Liver (tissue), 9 donors: ENCODE results near the gene MCF2L2. TPM values are rescaled to one million over a fixed set of nuclear protein-coding genes. Genes with fewer than 3 reads are reported as not detected.

Experiments used
- DNase-seq: peaks from one replicate; pipeline ENCODE4 v3.0.0-alpha.2; 2017; ENCODE audit warnings: low spot score
- H3K27ac ChIP-seq, 2 donors: one replicate each; pipeline ENCODE4 v1.7.0; 2013; ENCODE audit warnings: inconsistent platforms in 2 of 2, low read length in 2 of 2, control low read depth in 1 of 2, low read depth in 1 of 2, mild to moderate bottlenecking in 1 of 2
- H3K27me3 ChIP-seq, 4 donors: one replicate each; pipeline versions ENCODE4 v1.6.1 to v1.7.0; 2013; ENCODE audit warnings: low read length in 3 of 4, inconsistent platforms in 1 of 4, mild to moderate bottlenecking in 1 of 4, moderate library complexity in 1 of 4; ENCODE audit not compliant: control insufficient read depth in 4 of 4, insufficient read depth in 4 of 4
- H3K36me3 ChIP-seq, 4 donors: one replicate each; pipeline versions ENCODE4 v1.6.1 to v1.7.0; 2013; ENCODE audit warnings: low read length in 3 of 4, mild to moderate bottlenecking in 3 of 4, low read depth in 1 of 4, moderate library complexity in 1 of 4; ENCODE audit not compliant: control insufficient read depth in 4 of 4, insufficient read depth in 3 of 4
- H3K4me1 ChIP-seq, 4 donors: one replicate each; pipeline versions ENCODE4 v1.6.1 to v1.7.0; 2013; ENCODE audit warnings: low read length in 3 of 4, mild to moderate bottlenecking in 3 of 4, moderate library complexity in 1 of 4; ENCODE audit not compliant: control insufficient read depth in 4 of 4, insufficient read depth in 4 of 4
- H3K4me3 ChIP-seq, 3 donors: one replicate each; pipeline versions ENCODE4 v1.6.1 to v1.7.0; 2013; ENCODE audit warnings: low read length in 3 of 3, control low read depth in 1 of 3, low read depth in 1 of 3, mild to moderate bottlenecking in 1 of 3
- H3K9ac ChIP-seq, 2 donors: one replicate each; pipeline ENCODE4 v1.7.0; 2013; ENCODE audit warnings: low read length in 2 of 2, mild to moderate bottlenecking in 2 of 2, moderate library complexity in 2 of 2, control low read depth in 1 of 2, low read depth in 1 of 2
- H3K9me3 ChIP-seq, 4 donors: one replicate each; pipeline versions ENCODE4 v1.6.1 to v1.7.0; 2013; ENCODE audit warnings: low read length in 3 of 4; ENCODE audit not compliant: control insufficient read depth in 4 of 4
- EGR1 ChIP-seq, 2 donors: IDR thresholded peaks; 2 replicates each; pipeline ENCODE4 v1.6.1; 2016 to 2018; ENCODE audit warnings: antibody characterized with exemption in 2 of 2, low read depth in 2 of 2
- FOXA1 ChIP-seq: IDR thresholded peaks from 2 replicates; pipeline ENCODE4 v1.6.1; 2016; ENCODE audit warnings: antibody characterized with exemption
- FOXA2 ChIP-seq: IDR thresholded peaks from 2 replicates; pipeline ENCODE4 v1.6.1; 2016; ENCODE audit warnings: antibody characterized with exemption
- GABPA ChIP-seq, 2 donors: IDR thresholded peaks in 1 of 2; conservative IDR thresholded peaks in 1 of 2; 2 replicates each; pipeline ENCODE4 v1.6.1; 2016; ENCODE audit warnings: antibody characterized with exemption in 2 of 2, mild to moderate bottlenecking in 1 of 2, moderate library complexity in 1 of 2
- HNF4A ChIP-seq, 2 donors: conservative IDR thresholded peaks; 2 replicates each; pipeline ENCODE4 v1.6.1; 2016; ENCODE audit warnings: antibody characterized with exemption in 2 of 2, mild to moderate bottlenecking in 2 of 2
- HNF4G ChIP-seq: IDR thresholded peaks from 2 replicates; pipeline ENCODE4 v1.6.1; 2016; ENCODE audit warnings: antibody characterized with exemption
- JUND ChIP-seq, 2 donors: IDR thresholded peaks; 2 replicates each; pipeline ENCODE4 v1.6.1; 2016; ENCODE audit warnings: antibody characterized with exemption in 2 of 2
- NR2F2 ChIP-seq: IDR thresholded peaks from 2 replicates; pipeline ENCODE4 v1.6.1; 2016; ENCODE audit warnings: antibody characterized with exemption
- RAD21 ChIP-seq, 2 donors: IDR thresholded peaks; 2 replicates each; pipeline ENCODE4 v1.6.1; 2016; ENCODE audit warnings: antibody characterized with exemption in 2 of 2, mild to moderate bottlenecking in 2 of 2
- RXRA ChIP-seq, 2 donors: IDR thresholded peaks; 2 replicates each; pipeline ENCODE4 v1.6.1; 2017 to 2018; ENCODE audit warnings: antibody characterized with exemption in 2 of 2, mild to moderate bottlenecking in 1 of 2
- SP1 ChIP-seq: IDR thresholded peaks from 2 replicates; pipeline ENCODE4 v1.6.1; 2018; ENCODE audit warnings: antibody characterized with exemption, mild to moderate bottlenecking
- TAF1 ChIP-seq: conservative IDR thresholded peaks from 2 replicates; pipeline ENCODE4 v1.6.1; 2016; ENCODE audit warnings: antibody characterized with exemption, mild to moderate bottlenecking
- YY1 ChIP-seq: IDR thresholded peaks from 2 replicates; pipeline ENCODE4 v1.6.1; 2016; ENCODE audit warnings: antibody characterized with exemption, mild to moderate bottlenecking
- WGBS: extraction: QIAGEN DNeasy Blood & Tissue Kit; methylation state at CpG from one replicate; pipeline ENCODE4 v1.1.7; 2013; 5-methylcytosine and 5-hydroxymethylcytosine counted together
- polyA plus RNA-seq, 2 donors: library from polyadenylated mRNA; stranded (reverse) in 1 of 2; unstranded in 1 of 2; fragments of 200-250 nt in 1 of 2; fragments of >200 nt in 1 of 2; fragmentation: Nextera tagmentation in 1 of 2; extraction: Ambion mirVana in 1 of 2; gene quantifications; one replicate each; pipeline versions ENCODE4 v1.2.1 to v1.2.3, GENCODE V29; 2013 to 2015
- total RNA-seq, 2 donors: library from RNA; depleted of rRNA; stranded (reverse); fragments of >200 nt; gene quantifications; one replicate each; pipeline ENCODE4 v1.2.3, GENCODE V29; 2014
- TF ChIP-seq, protein P1 (sequence below): IDR thresholded peaks from 2 replicates; pipeline ENCODE4 v1.6.1; 2016; ENCODE audit warnings: antibody characterized with exemption
- TF ChIP-seq, protein P2 (sequence below): IDR thresholded peaks from 2 replicates; pipeline ENCODE4 v1.6.1; 2016; ENCODE audit warnings: antibody characterized with exemption
- TF ChIP-seq, protein P3 (sequence below): IDR thresholded peaks from 2 replicates; pipeline ENCODE4 v1.6.1; 2016; ENCODE audit warnings: antibody characterized with exemption
- TF ChIP-seq, protein P4 (sequence below): IDR thresholded peaks from 2 replicates; pipeline ENCODE4 v1.6.1; 2016; ENCODE audit warnings: antibody characterized with exemption, mild to moderate bottlenecking
- TF ChIP-seq, protein P5 (sequence below): fragments of 150-350 bp; IDR thresholded peaks from 2 replicates; pipeline ENCODE4 v1.5.1; 2017; ENCODE audit warnings: improper control_type of control experiment, low read depth, low read length; ENCODE audit not compliant: missing input control
- donor health status: healthy.
- donor health status: healthy.
- donor health status: healthy.
- donor health status: healthy.
- donor health status: healthy.

The MCF2L2 gene
- total and polyA plus RNA-seq, 4 donors, result 0.02 to 0.47 (median 0.17) TPM; not detected in 1

DNA sequence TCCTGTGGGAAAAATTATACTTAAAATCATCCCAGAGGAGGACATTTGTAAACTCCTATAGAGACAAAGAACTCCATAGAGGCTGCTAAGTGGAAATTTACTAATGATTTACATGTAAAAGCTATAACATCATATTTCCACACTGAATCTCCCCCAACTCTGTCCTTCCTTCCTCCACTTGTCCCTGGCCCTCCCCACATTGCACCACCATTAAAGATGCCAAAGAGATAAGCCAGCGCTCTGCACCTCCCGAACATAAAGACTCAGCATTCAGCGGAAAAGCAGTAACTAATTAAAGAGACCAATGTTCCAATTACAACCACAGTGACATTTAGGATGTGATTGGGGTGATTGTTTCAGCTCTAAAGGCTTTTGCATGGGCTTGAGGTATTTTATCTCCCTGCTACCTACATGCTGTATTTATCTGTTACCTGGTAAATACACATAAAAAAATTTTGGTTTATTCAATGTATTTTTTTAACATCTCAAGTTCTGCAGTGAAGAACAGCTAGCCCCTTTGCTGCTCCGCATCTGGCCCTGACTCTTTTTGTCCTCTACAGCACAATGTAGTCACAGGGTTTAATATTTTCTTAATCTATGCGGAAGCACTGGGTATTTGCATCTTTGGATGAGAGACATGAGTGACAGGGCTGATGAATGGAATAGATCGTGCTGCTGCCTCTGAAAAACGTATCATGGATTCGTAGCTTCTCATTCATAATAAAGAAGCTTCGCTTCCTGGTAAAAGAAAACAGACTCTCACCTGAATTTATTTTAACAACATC is 210.7 kb downstream of the MCF2L2 start:
- Histone ChIP-seq H3K27ac (no peak overlapping the region), H3K36me3 (no peaks in the 10 kb centered on the region), H3K9me3 (no peaks in the 10 kb centered on the region), H3K9ac (no peak overlapping the region), H3K4me1 (no peaks in the 10 kb centered on the region), H3K4me3 (no peak overlapping the region), H3K27me3 (no peaks in the 10 kb centered on the region)
- WGBS, result 84% methylated on average over 9 of the region's 9 CpGs
- no peak for DNase-seq
- no peak for TF ChIP-seq FOXA1
- TF ChIP-seq, protein P1, sequence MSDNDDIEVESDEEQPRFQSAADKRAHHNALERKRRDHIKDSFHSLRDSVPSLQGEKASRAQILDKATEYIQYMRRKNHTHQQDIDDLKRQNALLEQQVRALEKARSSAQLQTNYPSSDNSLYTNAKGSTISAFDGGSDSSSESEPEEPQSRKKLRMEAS, result no peak

DNA sequence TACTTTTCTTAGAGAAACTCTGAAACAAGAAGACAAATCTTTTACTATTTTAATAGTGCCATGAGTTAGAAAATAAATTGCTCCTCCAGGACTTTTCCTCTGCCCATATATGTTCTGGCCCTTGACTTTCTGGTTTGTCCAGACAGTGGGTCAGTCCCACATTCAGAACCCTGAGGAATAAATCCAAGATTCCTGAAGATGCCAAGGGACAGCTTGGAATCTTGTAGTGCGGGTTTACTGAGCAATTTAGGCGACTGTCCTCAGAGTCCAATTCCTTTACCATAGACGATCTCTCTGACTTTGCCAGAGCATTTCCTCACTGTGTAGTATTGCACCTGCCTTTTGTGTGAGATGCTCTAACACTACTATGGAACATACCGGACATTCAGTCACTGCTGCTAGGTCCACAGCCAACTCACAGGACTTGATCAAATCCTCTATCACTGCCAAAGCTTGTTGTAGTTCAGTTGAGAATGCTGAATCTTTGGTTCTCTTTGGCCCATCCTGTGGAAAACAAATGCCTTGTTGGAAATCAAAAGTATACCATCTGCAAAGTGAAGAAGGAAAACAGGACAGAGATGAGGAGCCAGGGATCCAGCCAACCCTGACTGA is 212.7 kb downstream of the MCF2L2 start:
- Histone ChIP-seq H3K9ac (no peak overlapping the region), H3K9me3 (no peaks in the 10 kb centered on the region), H3K27me3 (no peaks in the 10 kb centered on the region), H3K27ac (no peak overlapping the region), H3K4me1 (peaks cover 0 to 12% (median 2%) of the 10 kb centered on the region in 4 donors), H3K4me3 (no peak overlapping the region), H3K36me3 (no peaks in the 10 kb centered on the region)
- 96% methylated on average over 4 of the region's 4 CpGs for WGBS
- TF ChIP-seq, protein P2, sequence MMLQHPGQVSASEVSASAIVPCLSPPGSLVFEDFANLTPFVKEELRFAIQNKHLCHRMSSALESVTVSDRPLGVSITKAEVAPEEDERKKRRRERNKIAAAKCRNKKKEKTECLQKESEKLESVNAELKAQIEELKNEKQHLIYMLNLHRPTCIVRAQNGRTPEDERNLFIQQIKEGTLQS, result no peak
- TF ChIP-seq, protein P3, sequence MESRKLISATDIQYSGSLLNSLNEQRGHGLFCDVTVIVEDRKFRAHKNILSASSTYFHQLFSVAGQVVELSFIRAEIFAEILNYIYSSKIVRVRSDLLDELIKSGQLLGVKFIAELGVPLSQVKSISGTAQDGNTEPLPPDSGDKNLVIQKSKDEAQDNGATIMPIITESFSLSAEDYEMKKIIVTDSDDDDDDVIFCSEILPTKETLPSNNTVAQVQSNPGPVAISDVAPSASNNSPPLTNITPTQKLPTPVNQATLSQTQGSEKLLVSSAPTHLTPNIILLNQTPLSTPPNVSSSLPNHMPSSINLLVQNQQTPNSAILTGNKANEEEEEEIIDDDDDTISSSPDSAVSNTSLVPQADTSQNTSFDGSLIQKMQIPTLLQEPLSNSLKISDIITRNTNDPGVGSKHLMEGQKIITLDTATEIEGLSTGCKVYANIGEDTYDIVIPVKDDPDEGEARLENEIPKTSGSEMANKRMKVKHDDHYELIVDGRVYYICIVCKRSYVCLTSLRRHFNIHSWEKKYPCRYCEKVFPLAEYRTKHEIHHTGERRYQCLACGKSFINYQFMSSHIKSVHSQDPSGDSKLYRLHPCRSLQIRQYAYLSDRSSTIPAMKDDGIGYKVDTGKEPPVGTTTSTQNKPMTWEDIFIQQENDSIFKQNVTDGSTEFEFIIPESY, result no peak
- TF ChIP-seq NR2F2, result no peak
- TF ChIP-seq RAD21 (IDR thresholded peaks at IDR 0.05), result no peak
- no peak for TF ChIP-seq RXRA (IDR thresholded peaks at IDR 0.05)
- TF ChIP-seq, protein P4, sequence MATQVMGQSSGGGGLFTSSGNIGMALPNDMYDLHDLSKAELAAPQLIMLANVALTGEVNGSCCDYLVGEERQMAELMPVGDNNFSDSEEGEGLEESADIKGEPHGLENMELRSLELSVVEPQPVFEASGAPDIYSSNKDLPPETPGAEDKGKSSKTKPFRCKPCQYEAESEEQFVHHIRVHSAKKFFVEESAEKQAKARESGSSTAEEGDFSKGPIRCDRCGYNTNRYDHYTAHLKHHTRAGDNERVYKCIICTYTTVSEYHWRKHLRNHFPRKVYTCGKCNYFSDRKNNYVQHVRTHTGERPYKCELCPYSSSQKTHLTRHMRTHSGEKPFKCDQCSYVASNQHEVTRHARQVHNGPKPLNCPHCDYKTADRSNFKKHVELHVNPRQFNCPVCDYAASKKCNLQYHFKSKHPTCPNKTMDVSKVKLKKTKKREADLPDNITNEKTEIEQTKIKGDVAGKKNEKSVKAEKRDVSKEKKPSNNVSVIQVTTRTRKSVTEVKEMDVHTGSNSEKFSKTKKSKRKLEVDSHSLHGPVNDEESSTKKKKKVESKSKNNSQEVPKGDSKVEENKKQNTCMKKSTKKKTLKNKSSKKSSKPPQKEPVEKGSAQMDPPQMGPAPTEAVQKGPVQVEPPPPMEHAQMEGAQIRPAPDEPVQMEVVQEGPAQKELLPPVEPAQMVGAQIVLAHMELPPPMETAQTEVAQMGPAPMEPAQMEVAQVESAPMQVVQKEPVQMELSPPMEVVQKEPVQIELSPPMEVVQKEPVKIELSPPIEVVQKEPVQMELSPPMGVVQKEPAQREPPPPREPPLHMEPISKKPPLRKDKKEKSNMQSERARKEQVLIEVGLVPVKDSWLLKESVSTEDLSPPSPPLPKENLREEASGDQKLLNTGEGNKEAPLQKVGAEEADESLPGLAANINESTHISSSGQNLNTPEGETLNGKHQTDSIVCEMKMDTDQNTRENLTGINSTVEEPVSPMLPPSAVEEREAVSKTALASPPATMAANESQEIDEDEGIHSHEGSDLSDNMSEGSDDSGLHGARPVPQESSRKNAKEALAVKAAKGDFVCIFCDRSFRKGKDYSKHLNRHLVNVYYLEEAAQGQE, result no peak
- no peak for TF ChIP-seq SP1
- TF ChIP-seq FOXA2, result no peak
- no peak for TF ChIP-seq HNF4A (conservative IDR thresholded peaks at IDR 0.05)
- TF ChIP-seq GABPA (IDR thresholded peaks at IDR 0.05 in 1 of 2, conservative IDR thresholded peaks at IDR 0.05 in 1 of 2), result no peak
- TF ChIP-seq YY1, result no peak
- TF ChIP-seq, protein P5, sequence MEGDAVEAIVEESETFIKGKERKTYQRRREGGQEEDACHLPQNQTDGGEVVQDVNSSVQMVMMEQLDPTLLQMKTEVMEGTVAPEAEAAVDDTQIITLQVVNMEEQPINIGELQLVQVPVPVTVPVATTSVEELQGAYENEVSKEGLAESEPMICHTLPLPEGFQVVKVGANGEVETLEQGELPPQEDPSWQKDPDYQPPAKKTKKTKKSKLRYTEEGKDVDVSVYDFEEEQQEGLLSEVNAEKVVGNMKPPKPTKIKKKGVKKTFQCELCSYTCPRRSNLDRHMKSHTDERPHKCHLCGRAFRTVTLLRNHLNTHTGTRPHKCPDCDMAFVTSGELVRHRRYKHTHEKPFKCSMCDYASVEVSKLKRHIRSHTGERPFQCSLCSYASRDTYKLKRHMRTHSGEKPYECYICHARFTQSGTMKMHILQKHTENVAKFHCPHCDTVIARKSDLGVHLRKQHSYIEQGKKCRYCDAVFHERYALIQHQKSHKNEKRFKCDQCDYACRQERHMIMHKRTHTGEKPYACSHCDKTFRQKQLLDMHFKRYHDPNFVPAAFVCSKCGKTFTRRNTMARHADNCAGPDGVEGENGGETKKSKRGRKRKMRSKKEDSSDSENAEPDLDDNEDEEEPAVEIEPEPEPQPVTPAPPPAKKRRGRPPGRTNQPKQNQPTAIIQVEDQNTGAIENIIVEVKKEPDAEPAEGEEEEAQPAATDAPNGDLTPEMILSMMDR, result no peak
- TF ChIP-seq TAF1, result no peak
- no peak for TF ChIP-seq EGR1 (IDR thresholded peaks at IDR 0.05; ENCODE audit: low read depth in 2 of 2)
- TF ChIP-seq HNF4G, result no peak
- TF ChIP-seq, protein P1, result no peak
- no peak for TF ChIP-seq JUND (IDR thresholded peaks at IDR 0.05)
- no peak for TF ChIP-seq FOXA1
- no peak for DNase-seq
